A549 (cell line): ENCODE measurements around the gene FOXJ2. TPM values are rescaled to one million over a fixed set of nuclear protein-coding genes. Genes with fewer than 3 reads are reported as not detected.
A peak's percentile ranks its signal among the peaks of the same experiment; 100 is the strongest.
"Not testable (repeated sequence)": the region's sequence is repeated elsewhere in the genome, so short reads cannot be mapped to it uniquely, and the experiment has no call there.

Experiments used
- ATAC-seq, 2 experiments: fragments of 200-7000 bp in 1 of 2; fragments of >200 bp in 1 of 2; cut with Nextera tagmentation in 1 of 2; cut with Tn5 transposase in 1 of 2; 3 replicates each; pipeline versions ENCODE4 v1.8.0 to v1.9.1; 2018 to 2020; ENCODE audit warnings: mild to moderate bottlenecking in 1 of 2, moderate library complexity in 1 of 2
- CTCF ChIA-PET: fragments of 300-600 bp; sonication (Branson Sonifier 250); formaldehyde crosslinking; extraction: SDS; loops from one replicate; lab custom pipeline; 2021; ENCODE audit warnings: antibody characterized with exemption, inconsistent platforms; lab: Yijun Ruan, JAX
- POLR2A ChIA-PET: fragments of 350-600 bp; formaldehyde crosslinking; extraction: SDS; loops from one replicate; lab custom pipeline; 2021; ENCODE audit warnings: antibody characterized with exemption, inconsistent platforms; lab: Yijun Ruan, JAX
- DNase-seq, 2 experiments: peaks; one replicate each; pipeline versions ENCODE4 v3.0.0 to v3.0.0-alpha.2; 2011 to 2016; ENCODE audit warnings: low read depth in 1 of 2, low spot score in 1 of 2
- FAIRE-seq: peaks from 2 replicates; lab custom pipeline; 2011; peaks lifted over from hg19 to GRCh38; lab: Jason Lieb, UNC
- H3K27ac ChIP-seq, 2 experiments: fragments of >200 bp; sonication (Bioruptor Twin); formaldehyde crosslinking; 3 replicates each; pipeline ENCODE4 v1.5.1; 2016 to 2017
- H3K4me1 ChIP-seq: fragments of >200 bp; sonication (Bioruptor Twin); formaldehyde crosslinking; 3 replicates; pipeline ENCODE4 v1.6.1; 2016
- H3K4me2 ChIP-seq: fragments of >200 bp; sonication (Bioruptor Twin); formaldehyde crosslinking; 3 replicates; pipeline ENCODE4 v1.6.1; 2016
- H3K4me3 ChIP-seq: fragments of >200 bp; sonication (Bioruptor Twin); formaldehyde crosslinking; 3 replicates; pipeline ENCODE4 v1.5.1; 2016
- H3K9me3 ChIP-seq: fragments of >200 bp; sonication (Bioruptor Twin); formaldehyde crosslinking; 3 replicates; pipeline ENCODE4 v1.6.1; 2016
- BHLHE40 ChIP-seq: IDR thresholded peaks from 2 replicates; pipeline ENCODE4 v1.6.1; 2012; ENCODE audit warnings: low read depth, low read length, inconsistent platforms
- CHD2 ChIP-seq: fragments of 150-350 bp; IDR thresholded peaks from 2 replicates; pipeline ENCODE4 v1.6.1; 2014; ENCODE audit warnings: low read length; ENCODE audit not compliant: partially characterized antibody
- EHMT2 ChIP-seq: fragments of 200-600 bp; sonication (generic); IDR thresholded peaks from 2 replicates; pipeline ENCODE4 v1.6.1; 2016; ENCODE audit warnings: antibody characterized with exemption, low read depth, mild to moderate bottlenecking, moderate library complexity
- ELK1 ChIP-seq: fragments of 150-350 bp; IDR thresholded peaks from 2 replicates; pipeline ENCODE4 v1.6.1; 2014; ENCODE audit warnings: low read depth, mild to moderate bottlenecking, low read length
- EP300 ChIP-seq, 2 experiments: fragments of >200 bp; sonication (Bioruptor Twin); formaldehyde crosslinking; IDR thresholded peaks; 2 replicates in 1 of 2; 3 replicates in 1 of 2; pipeline ENCODE4 v1.6.1; 2016 to 2017
- FOSL2 ChIP-seq, 2 experiments: fragments of 450-650 bp in 1 of 2; fragments of >200 bp in 1 of 2; sonication (Bioruptor Twin) in 1 of 2; formaldehyde crosslinking; IDR thresholded peaks; 2 replicates each; pipeline versions ENCODE4 v1.5.0 to v1.6.1; 2016 to 2020; ENCODE audit warnings: mild to moderate bottlenecking in 1 of 2, moderate library complexity in 1 of 2
- GATA3 ChIP-seq: IDR thresholded peaks from 2 replicates; pipeline ENCODE4 v1.6.1; 2012; ENCODE audit warnings: borderline replicate concordance
- HDAC2 ChIP-seq: fragments of 200-600 bp; sonication (generic); IDR thresholded peaks from 2 replicates; pipeline ENCODE4 v1.6.1; 2016
- HMGXB4 ChIP-seq: fragments of 250-450 bp; sonication (Bioruptor Pico); IDR thresholded peaks from 2 replicates; pipeline ENCODE4 v1.5.0; 2021; ENCODE audit warnings: mild to moderate bottlenecking, moderate library complexity, borderline replicate concordance
- HOXA7 ChIP-seq: fragments of 250-450 bp; sonication (Bioruptor Pico); IDR thresholded peaks from 2 replicates; pipeline ENCODE4 v1.5.0; 2020; ENCODE audit warnings: mild to moderate bottlenecking, moderate library complexity
- JUNB ChIP-seq: fragments of >200 bp; sonication (Bioruptor Twin); formaldehyde crosslinking; IDR thresholded peaks from 2 replicates; pipeline ENCODE4 v1.6.1; 2016
- MAFK ChIP-seq: fragments of 450-650 bp; IDR thresholded peaks from 2 replicates; pipeline ENCODE4 v1.6.1; 2014; ENCODE audit not compliant: partially characterized antibody
- MAX ChIP-seq: IDR thresholded peaks from 2 replicates; pipeline ENCODE4 v1.6.1; 2012
- MYC ChIP-seq: IDR thresholded peaks from 2 replicates; pipeline ENCODE4 v1.6.1; 2012; ENCODE audit warnings: mild to moderate bottlenecking, inconsistent platforms, low read length, improper control_type of control experiment, borderline replicate concordance
- NR3C1 ChIP-seq: fragments of >200 bp; sonication (Bioruptor Twin); formaldehyde crosslinking; IDR thresholded peaks from 3 replicates; pipeline ENCODE4 v1.6.1; 2017
- POLR2AphosphoS2 ChIP-seq: conservative IDR thresholded peaks from 2 replicates; pipeline ENCODE4 v1.6.1; 2012; ENCODE audit warnings: low read length, improper control_type of control experiment, inconsistent platforms
- RAD21 ChIP-seq, 2 experiments: fragments of >200 bp in 1 of 2; sonication (Bioruptor Twin) in 1 of 2; formaldehyde crosslinking in 1 of 2; IDR thresholded peaks in 1 of 2; conservative IDR thresholded peaks in 1 of 2; 2 replicates in 1 of 2; 3 replicates in 1 of 2; pipeline ENCODE4 v1.6.1; 2012 to 2018; ENCODE audit warnings: inconsistent platforms in 1 of 2
- RARB ChIP-seq: fragments of 250-450 bp; sonication (Bioruptor Pico); IDR thresholded peaks from 2 replicates; pipeline ENCODE4 v1.8.0; 2021; ENCODE audit warnings: mild to moderate bottlenecking, moderate library complexity
- TP53 ChIP-seq: fragments of 250-450 bp; sonication (Bioruptor Pico); IDR thresholded peaks from 2 replicates; pipeline ENCODE4 v1.5.0; 2021; ENCODE audit warnings: mild to moderate bottlenecking, moderate library complexity
- ZNF302 ChIP-seq: fragments of 250-450 bp; sonication (Bioruptor Pico); IDR thresholded peaks from 2 replicates; pipeline ENCODE4 v1.9.0; 2021; ENCODE audit warnings: inconsistent platforms, mild to moderate bottlenecking, moderate library complexity
- ZSCAN20 ChIP-seq: fragments of 250-450 bp; sonication (Bioruptor Pico); IDR thresholded peaks from 2 replicates; pipeline ENCODE4 v1.8.0; 2022; ENCODE audit warnings: mild to moderate bottlenecking, moderate library complexity
- WGBS: methylation state at CpG from one replicate; pipeline ENCODE4 v1.1.6; 2017; ENCODE audit errors: missing lambda C conversion rate; 5-methylcytosine and 5-hydroxymethylcytosine counted together
- polyA plus RNA-seq, 4 experiments: library from polyadenylated mRNA; depleted of rRNA in 3 of 4; stranded (reverse); fragments of >200 nt; fragmentation: RNase III in 1 of 4; extraction: RNeasy Plus Mini Kit Qiagen cat#74134 plus additional on column Dnase treatment in 1 of 4; gene quantifications; 2 replicates in 3 of 4; 3 replicates in 1 of 4; pipeline ENCODE4 v1.2.3, GENCODE V29; 2011 to 2017
- TF ChIP-seq, protein P1 (sequence below): fragments of >200 bp; sonication (Bioruptor Twin); formaldehyde crosslinking; IDR thresholded peaks from 3 replicates; pipeline ENCODE4 v1.6.1; 2016

The FOXJ2 gene
- polyA plus RNA-seq, 2 of the 4 experiments (the other 2 are of a cell fraction) = 7.0 to 7.4 TPM

DNA sequence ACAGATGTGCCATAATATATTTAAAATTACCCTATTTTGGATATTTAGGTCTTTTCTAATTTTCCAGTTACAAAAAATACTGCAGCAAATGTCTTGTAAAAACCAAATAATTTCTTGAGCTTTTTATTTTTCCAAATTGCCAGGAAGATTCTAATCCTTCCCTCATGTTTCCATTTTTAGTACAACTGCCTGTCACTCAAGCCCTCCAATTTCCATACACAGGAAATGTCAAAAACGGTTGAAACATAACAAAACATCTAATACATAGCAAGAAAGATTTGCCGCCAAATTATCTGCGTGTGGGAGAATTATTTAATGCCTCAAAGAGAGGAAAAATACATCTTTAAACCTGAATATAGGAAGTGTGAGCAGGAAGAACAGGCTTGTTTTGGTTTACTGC lies 2.3 kb upstream of the FOXJ2 start:
- DNase-seq = no peak
- no peak overlapping the region for H3K27ac ChIP-seq
- TF ChIP-seq MYC (no peak), EP300 (IDR thresholded peaks at IDR 0.05) (no peak), ZNF302 (CRISPR knock-in tag) (no peak), CHD2 (no peak)
- TF ChIP-seq, protein P1, sequence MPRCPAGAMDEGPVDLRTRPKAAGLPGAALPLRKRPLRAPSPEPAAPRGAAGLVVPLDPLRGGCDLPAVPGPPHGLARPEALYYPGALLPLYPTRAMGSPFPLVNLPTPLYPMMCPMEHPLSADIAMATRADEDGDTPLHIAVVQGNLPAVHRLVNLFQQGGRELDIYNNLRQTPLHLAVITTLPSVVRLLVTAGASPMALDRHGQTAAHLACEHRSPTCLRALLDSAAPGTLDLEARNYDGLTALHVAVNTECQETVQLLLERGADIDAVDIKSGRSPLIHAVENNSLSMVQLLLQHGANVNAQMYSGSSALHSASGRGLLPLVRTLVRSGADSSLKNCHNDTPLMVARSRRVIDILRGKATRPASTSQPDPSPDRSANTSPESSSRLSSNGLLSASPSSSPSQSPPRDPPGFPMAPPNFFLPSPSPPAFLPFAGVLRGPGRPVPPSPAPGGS = no peak
- POLR2A ChIA-PET = no interaction called here
- WGBS = 63% methylated on average over 3 of the region's 3 CpGs
- ATAC-seq = no peak
- H3K4me3 ChIP-seq = no peak overlapping the region
- no peaks in the 10 kb centered on the region for H3K9me3 ChIP-seq
- no peak for FAIRE-seq
- H3K4me2 ChIP-seq = no peak overlapping the region
- CTCF ChIA-PET = interaction anchor here (0.6 to 1.3 kb wide), 3 partner anchors 44 to 62 kb away, joined by 3 to 6 read pairs (median 5); no protein-coding TSS in a partner anchor
- peaks cover 29% of the 10 kb centered on the region for H3K4me1 ChIP-seq

- H3K4me2 ChIP-seq, ATAC-seq, H3K27ac ChIP-seq, H3K9me3 ChIP-seq, DNase-seq, H3K4me3 ChIP-seq, FAIRE-seq: not testable (repeated sequence)
- POLR2A ChIA-PET = interaction anchor here (0.6 kb wide), 1 partner anchor 95 kb away, joined by 5 read pairs; no protein-coding TSS in a partner anchor
- 94% methylated on average over 23 of the region's 23 CpGs for WGBS
- CTCF ChIA-PET = interaction anchor here (0.5 to 2.0 kb wide), 5 partner anchors 15 to 70 kb away, joined by 3 to 10 read pairs (median 4); no protein-coding TSS in a partner anchor
- H3K4me1 ChIP-seq = peaks cover 25% of the 10 kb centered on the region
Measured at GRCh38 chr12:8031017-8031416, 1.5 kb upstream of the FOXJ2 start.

DNA sequence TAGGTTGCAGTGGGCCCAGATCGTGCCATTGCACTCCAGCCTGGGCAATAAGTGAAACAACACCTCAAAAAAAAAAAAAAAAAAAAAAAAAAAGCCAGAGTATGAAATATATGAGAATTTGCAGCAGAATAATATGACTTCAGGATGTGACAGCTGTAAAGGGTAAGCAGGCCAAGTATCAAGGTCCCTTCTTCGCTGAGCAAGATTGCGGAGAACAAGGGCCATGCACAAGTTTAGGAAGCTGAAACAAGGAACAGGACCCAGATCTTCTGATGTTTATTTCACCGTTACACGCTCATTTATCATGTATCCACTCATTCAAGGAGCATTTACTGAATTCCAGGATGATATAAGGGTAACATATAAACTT lies 659 bp upstream of the FOXJ2 start:
- POLR2A ChIA-PET = no interaction called here

More for the DNA sequence above, 659 bp upstream of the FOXJ2 start:
- FAIRE-seq = no peak
- peak overlapping the region; percentile 81 to 94 for H3K27ac ChIP-seq
- TF ChIP-seq NR3C1 (no peak), RAD21 (conservative IDR thresholded peaks at IDR 0.05 in 1 of 2, IDR thresholded peaks at IDR 0.05 in 1 of 2) (no peak), RARB (no peak), MAX (no peak), MAFK (no peak), BHLHE40 (no peak), ELK1 (no peak), EHMT2 (no peak), JUNB (no peak), FOSL2 (IDR thresholded peaks at IDR 0.05) (no peak), FOSL2 (CRISPR knock-in tag; IDR thresholded peaks at IDR 0.05) (no peak), HDAC2 (no peak), ZSCAN20 (CRISPR knock-in tag) (no peak), GATA3 (no peak), POLR2AphosphoS2 (no peak), CHD2 (no peak), HOXA7 (no peak), HMGXB4 (no peak), TP53 (CRISPR knock-in tag) (no peak)
- TF ChIP-seq, protein P1 = no peak
- TF ChIP-seq, all 56 proteins: peak for 0
- 60% methylated on average over 5 of the region's 5 CpGs for WGBS
- no peaks in the 10 kb centered on the region for H3K9me3 ChIP-seq
- peaks cover 25% of the 10 kb centered on the region for H3K4me1 ChIP-seq
- peak overlapping the region; percentile 90 for H3K4me2 ChIP-seq
- ATAC-seq = no peak
- peak overlapping the region; percentile 70 for H3K4me3 ChIP-seq
- DNase-seq = no peak
- CTCF ChIA-PET = interaction anchor here (0.5 to 2.0 kb wide), 5 partner anchors 14 to 71 kb away, joined by 3 to 10 read pairs (median 3); no protein-coding TSS in a partner anchor
